GM23248 (cell line): Measurements from ENCODE around the gene CCBE1.

Source experiments
- EZH2 ChIP-seq: fragments of 200-600 bp; sonication (generic); IDR thresholded peaks from 2 replicates; pipeline ENCODE4 v1.6.1; 2018; ENCODE audit warnings: antibody characterized with exemption, mild to moderate bottlenecking; ENCODE audit not compliant: insufficient read depth, poor library complexity, severe bottlenecking
- EZH2phosphoT487 ChIP-seq: fragments of 200-600 bp; sonication (generic); IDR thresholded peaks from 2 replicates; pipeline ENCODE4 v1.6.1; 2018; ENCODE audit warnings: antibody characterized with exemption, moderate library complexity, mild to moderate bottlenecking, low read depth; ENCODE audit not compliant: insufficient read depth

GRCh38 chr18:59650266-59650820, 46.9 kb downstream of the CCBE1 start:
- no peak for TF ChIP-seq EZH2phosphoT487
- TF ChIP-seq EZH2: no peak
